Colonic mucosa (tissue), 4 donors: Measurements from ENCODE around the gene PRTFDC1. TPM values are rescaled to one million over a fixed set of nuclear protein-coding genes. Genes with fewer than 3 reads are reported as not detected.

Experiments
- DNase-seq: peaks from one replicate; pipeline ENCODE4 v3.0.0-alpha.2; 2020
- H3K27ac ChIP-seq: fragments of 200-600 bp; one replicate; pipeline ENCODE4 v1.8.0; 2021
- H3K27me3 ChIP-seq: fragments of 200-600 bp; one replicate; pipeline ENCODE4 v1.8.0; 2021
- H3K36me3 ChIP-seq: fragments of 200-600 bp; one replicate; pipeline ENCODE4 v1.8.0; 2021
- H3K4me1 ChIP-seq: fragments of 200-600 bp; one replicate; pipeline ENCODE4 v1.8.0; 2021; ENCODE audit warnings: mild to moderate bottlenecking
- H3K4me3 ChIP-seq: fragments of 200-600 bp; one replicate; pipeline ENCODE4 v1.8.0; 2021
- H3K9ac ChIP-seq, 2 donors: one replicate each; pipeline ENCODE4 v1.7.0; 2013; ENCODE audit warnings: control low read depth in 2 of 2, low read depth in 2 of 2, low read length in 2 of 2
- H3K9me3 ChIP-seq: fragments of 200-600 bp; one replicate; pipeline ENCODE4 v1.8.0; 2021
- CTCF ChIP-seq: fragments of 200-600 bp; IDR thresholded peaks from one replicate; pipeline ENCODE4 v1.8.0; 2022; ENCODE audit warnings: antibody characterized with exemption, mild to moderate bottlenecking
- intact Hi-C: fragments of 100-400 bp; cut with DNase I; formaldehyde crosslinking; loops from one replicate; pipeline ENCODE4 v1.14.1; 2022
- total RNA-seq, 2 donors: library from RNA; stranded (reverse); fragmentation: NEBNext Ultra II Directional in 1 of 2; extraction: Animal tissue kit (Norgen Biotek cat#: 25700) in 1 of 2; gene quantifications; one replicate each; pipeline ENCODE4 v1.2.1, GENCODE V29; 2021
- donor health status: healthy.
- donor health status: DM: no; HTN: no; CAD: no.
- donor health status: DM: no; HTN: no; CAD: no.

PRTFDC1 gene
- total RNA-seq, 2 donors from 2014 or later, result 8.1 to 16.0 TPM

- H3K4me3 ChIP-seq, result no peak overlapping the region
- no peaks in the 10 kb centered on the region for H3K27me3 ChIP-seq
- H3K36me3 ChIP-seq, result no peaks in the 10 kb centered on the region
- no peak for DNase-seq
- H3K4me1 ChIP-seq, result no peaks in the 10 kb centered on the region
- H3K9ac ChIP-seq, result no peak overlapping the region
- intact Hi-C loops, result no loop called here
- no peak for TF ChIP-seq CTCF
- H3K9me3 ChIP-seq, result no peaks in the 10 kb centered on the region
- no peak overlapping the region for H3K27ac ChIP-seq
Measured at GRCh38 chr10:24991298-24991697, 38.9 kb upstream of the PRTFDC1 start.

GRCh38 chr10:24989867-24990266, 37.5 kb upstream of the PRTFDC1 start:
- TF ChIP-seq CTCF, result no peak
- intact Hi-C loops, result no loop called here

GRCh38 chr10:24988831-24989640, 36.6 kb upstream of the PRTFDC1 start:
- no peak for DNase-seq
- Histone ChIP-seq H3K27ac (no peak overlapping the region), H3K27me3 (no peaks in the 10 kb centered on the region), H3K4me3 (no peak overlapping the region), H3K36me3 (no peaks in the 10 kb centered on the region), H3K4me1 (no peaks in the 10 kb centered on the region), H3K9me3 (no peaks in the 10 kb centered on the region), H3K9ac (no peak overlapping the region)
- TF ChIP-seq CTCF, result no peak
- intact Hi-C loops, result no loop called here

More at GRCh38 chr10:24989867-24990266, 37.5 kb upstream of the PRTFDC1 start:
- H3K9me3 ChIP-seq, result no peaks in the 10 kb centered on the region
- H3K9ac ChIP-seq, result no peak overlapping the region
- DNase-seq, result no peak
- no peak overlapping the region for H3K4me3 ChIP-seq
- no peaks in the 10 kb centered on the region for H3K36me3 ChIP-seq
- no peak overlapping the region for H3K27ac ChIP-seq
- H3K27me3 ChIP-seq, result no peaks in the 10 kb centered on the region
- no peaks in the 10 kb centered on the region for H3K4me1 ChIP-seq

GRCh38 chr10:24984906-24985305, 32.5 kb upstream of the PRTFDC1 start:
- no peak overlapping the region for H3K9ac ChIP-seq
- no peak overlapping the region for H3K4me3 ChIP-seq
- TF ChIP-seq CTCF, result no peak
- no peak for DNase-seq
- no peaks in the 10 kb centered on the region for H3K4me1 ChIP-seq
- intact Hi-C loops, result no loop called here
- H3K36me3 ChIP-seq, result no peaks in the 10 kb centered on the region
- no peaks in the 10 kb centered on the region for H3K27me3 ChIP-seq
- H3K27ac ChIP-seq, result no peak overlapping the region
- H3K9me3 ChIP-seq, result no peaks in the 10 kb centered on the region

GRCh38 chr10:24983946-24984345, 31.5 kb upstream of the PRTFDC1 start:
- no peaks in the 10 kb centered on the region for H3K27me3 ChIP-seq
- no peak overlapping the region for H3K4me3 ChIP-seq
- H3K9ac ChIP-seq, result no peak overlapping the region
- H3K4me1 ChIP-seq, result no peaks in the 10 kb centered on the region
- no peaks in the 10 kb centered on the region for H3K9me3 ChIP-seq
- intact Hi-C loops, result no loop called here
- H3K36me3 ChIP-seq, result no peaks in the 10 kb centered on the region
- DNase-seq, result no peak
- no peak for TF ChIP-seq CTCF
- H3K27ac ChIP-seq, result no peak overlapping the region
